IMR-90 (cell line): ENCODE results near the gene FGD3. TPM values are rescaled to one million over a fixed set of nuclear protein-coding genes. Genes with fewer than 3 reads are reported as not detected.

Source experiments
- polyA plus RNA-seq, 3 experiments: library from polyadenylated mRNA; depleted of rRNA; stranded (reverse); fragments of >200 nt; gene quantifications; 2 replicates each; pipeline ENCODE4 v1.2.3, GENCODE V29; 2012; ENCODE audit warnings: low replicate concordance in 1 of 3
- total RNA-seq: library from RNA; depleted of rRNA; stranded (reverse); fragments of >200 nt; gene quantifications from 2 replicates; pipeline ENCODE4 v1.2.3, GENCODE V29; 2012; rRNA removed

Gene FGD3
- total and polyA plus RNA-seq, 2 of the 4 experiments (the other 2 are of a cell fraction), result not detected

Other genes starting within 250 kb of the FGD3 start
- gene BICD2, start 182.7 kb upstream of the FGD3 start, total RNA-seq, result 35.7 and 42.2 TPM in 2 replicates
- 21.1 and 21.5 TPM in 2 replicates for gene BICD2, start 182.7 kb upstream of the FGD3 start, polyA plus RNA-seq (2012; rRNA removed)
- gene ZNF484, start 69.5 kb upstream of the FGD3 start, total RNA-seq, result 11.8 and 14.7 TPM in 2 replicates
- 1.0 and 1.4 TPM in 2 replicates for gene ZNF484, start 69.5 kb upstream of the FGD3 start, polyA plus RNA-seq (2012; rRNA removed)
- gene SUSD3, start 111.2 kb downstream of the FGD3 start, total RNA-seq, result 0.28 and 0.54 TPM in 2 replicates
- 1.0 and 1.5 TPM in 2 replicates for gene SUSD3, start 111.2 kb downstream of the FGD3 start, polyA plus RNA-seq (2012; rRNA removed)
- 17.4 and 23.3 TPM in 2 replicates for gene CARD19, start 148.7 kb downstream of the FGD3 start, total RNA-seq
- 111 and 126 TPM in 2 replicates for gene CARD19, start 148.7 kb downstream of the FGD3 start, polyA plus RNA-seq (2012; rRNA removed)
- 21.9 and 24.7 TPM in 2 replicates for gene NINJ1, start 186.7 kb downstream of the FGD3 start, total RNA-seq
- gene NINJ1, start 186.7 kb downstream of the FGD3 start, polyA plus RNA-seq (2012; rRNA removed), result 38.1 and 38.8 TPM in 2 replicates
- gene WNK2, start 236.6 kb downstream of the FGD3 start, total RNA-seq, result not detected in 2 replicates
- not detected in 2 replicates for gene WNK2, start 236.6 kb downstream of the FGD3 start, polyA plus RNA-seq (2012; rRNA removed)